ENCODE measurements around the gene HLA-DMA.

The HLA-DMA gene

GRCh38 chr6:32969685-32970412 lies 17.0 kb upstream of the HLA-DMA start:
- Mint-ChIP-seq H3K4me3 (peak overlapping the region; percentile 98), H3K4me1 (ENCODE audit: low read depth) (peaks cover 29% of the 10 kb centered on the region), H3K36me3 (peaks cover 16% of the 10 kb centered on the region), H3K9me3 (ENCODE audit: low read depth) (no peaks in the 10 kb centered on the region), H3K27me3 (no peaks in the 10 kb centered on the region), H3K27ac (peak overlapping the region; percentile 100)

GRCh38 chr6:32968867-32969684 lies 16.2 kb upstream of the HLA-DMA start:
- Mint-ChIP-seq H3K27ac (peak overlapping the region; percentile 100), H3K4me1 (ENCODE audit: low read depth) (peaks cover 33% of the 10 kb centered on the region), H3K9me3 (ENCODE audit: low read depth) (no peaks in the 10 kb centered on the region)

GRCh38 chr6:32968093-32968866 lies 15.4 kb upstream of the HLA-DMA start, which contains the start of gene BRD2:
TSS of gene BRD2 (plus strand) at chr6:32968594. CDS start at chr6:32972899, 4,305 bp downstream.
- H3K36me3 Mint-ChIP-seq: peaks cover 7% of the 10 kb centered on the region

More at GRCh38 chr6:32968867-32969684, 16.2 kb upstream of the HLA-DMA start:
- Mint-ChIP-seq H3K36me3 (peaks cover 15% of the 10 kb centered on the region), H3K27me3 (no peaks in the 10 kb centered on the region), H3K4me3 (peak overlapping the region; percentile 98)

GRCh38 chr6:32967151-32968091 lies 14.5 kb upstream of the HLA-DMA start:
- H3K27me3 Mint-ChIP-seq: no peaks in the 10 kb centered on the region
- peak overlapping the region; percentile 98 for H3K4me3 Mint-ChIP-seq
- H3K4me1 Mint-ChIP-seq (ENCODE audit: low read depth): peaks cover 44% of the 10 kb centered on the region
- peaks cover 3% of the 10 kb centered on the region for H3K36me3 Mint-ChIP-seq
- peak overlapping the region; percentile 89 for H3K27ac Mint-ChIP-seq
- H3K9me3 Mint-ChIP-seq (ENCODE audit: low read depth): no peaks in the 10 kb centered on the region

More at GRCh38 chr6:32968093-32968866, 15.4 kb upstream of the HLA-DMA start, which contains the start of gene BRD2:
- Mint-ChIP-seq H3K4me1 (ENCODE audit: low read depth) (peaks cover 39% of the 10 kb centered on the region), H3K27me3 (no peaks in the 10 kb centered on the region), H3K4me3 (peak within 1 kb of the TSS; percentile 98), H3K27ac (peak within 1 kb of the TSS; percentile 100), H3K9me3 (ENCODE audit: low read depth) (no peaks in the 10 kb centered on the region)

- Mint-ChIP-seq H3K9me3 (ENCODE audit: low read depth) (no peaks in the 10 kb centered on the region), H3K27ac (peak overlapping the region; percentile 89)
Measured at GRCh38 chr6:32964776-32965175, 11.9 kb upstream of the HLA-DMA start.

GRCh38 chr6:32963866-32964265 lies 11.0 kb upstream of the HLA-DMA start:
- Mint-ChIP-seq H3K36me3 (peaks cover 4% of the 10 kb centered on the region), H3K9me3 (ENCODE audit: low read depth) (no peaks in the 10 kb centered on the region), H3K4me3 (no peak overlapping the region), H3K27ac (peak overlapping the region; percentile 82), H3K27me3 (no peaks in the 10 kb centered on the region), H3K4me1 (ENCODE audit: low read depth) (peaks cover 63% of the 10 kb centered on the region)

More at GRCh38 chr6:32964776-32965175, 11.9 kb upstream of the HLA-DMA start:
- Mint-ChIP-seq H3K4me1 (ENCODE audit: low read depth) (peaks cover 63% of the 10 kb centered on the region), H3K27me3 (no peaks in the 10 kb centered on the region), H3K4me3 (no peak overlapping the region), H3K36me3 (peaks cover under 1% of the 10 kb centered on the region)

- no peak overlapping the region for H3K4me3 Mint-ChIP-seq
- no peaks in the 10 kb centered on the region for H3K9me3 Mint-ChIP-seq (ENCODE audit: low read depth)
- H3K4me1 Mint-ChIP-seq (ENCODE audit: low read depth): peaks cover 61% of the 10 kb centered on the region
- peak overlapping the region; percentile 56 for H3K27ac Mint-ChIP-seq
- H3K36me3 Mint-ChIP-seq: peaks cover 8% of the 10 kb centered on the region
- H3K27me3 Mint-ChIP-seq: no peaks in the 10 kb centered on the region
Measured at GRCh38 chr6:32962213-32962826, 9.4 kb upstream of the HLA-DMA start.

- Mint-ChIP-seq H3K27me3 (no peaks in the 10 kb centered on the region), H3K4me1 (ENCODE audit: low read depth) (peaks cover 50% of the 10 kb centered on the region), H3K27ac (no peak overlapping the region), H3K4me3 (no peak overlapping the region), H3K9me3 (ENCODE audit: low read depth) (no peaks in the 10 kb centered on the region), H3K36me3 (peaks cover 8% of the 10 kb centered on the region)
Measured at GRCh38 chr6:32960563-32960962, 7.7 kb upstream of the HLA-DMA start.

- H3K9me3 Mint-ChIP-seq (ENCODE audit: low read depth): no peaks in the 10 kb centered on the region
- H3K4me1 Mint-ChIP-seq (ENCODE audit: low read depth): peaks cover 51% of the 10 kb centered on the region
Measured at GRCh38 chr6:32956176-32956575, 3.3 kb upstream of the HLA-DMA start.

GRCh38 chr6:32954986-32955802 lies 2.3 kb upstream of the HLA-DMA start:
- peaks cover 8% of the 10 kb centered on the region for H3K36me3 Mint-ChIP-seq
- H3K4me1 Mint-ChIP-seq (ENCODE audit: low read depth): peaks cover 46% of the 10 kb centered on the region
- no peaks in the 10 kb centered on the region for H3K9me3 Mint-ChIP-seq (ENCODE audit: low read depth)
- H3K4me3 Mint-ChIP-seq: peak overlapping the region; percentile 66
- peak overlapping the region; percentile 62 for H3K27ac Mint-ChIP-seq
- H3K27me3 Mint-ChIP-seq: no peaks in the 10 kb centered on the region

More at GRCh38 chr6:32956176-32956575, 3.3 kb upstream of the HLA-DMA start:
- H3K27ac Mint-ChIP-seq: no peak overlapping the region
- peaks cover 8% of the 10 kb centered on the region for H3K36me3 Mint-ChIP-seq
- H3K4me3 Mint-ChIP-seq: no peak overlapping the region
- H3K27me3 Mint-ChIP-seq: no peaks in the 10 kb centered on the region

GRCh38 chr6:32954267-32954666 lies 1.4 kb upstream of the HLA-DMA start:
- H3K4me3 Mint-ChIP-seq: no peak overlapping the region
- H3K4me1 Mint-ChIP-seq (ENCODE audit: low read depth): peaks cover 54% of the 10 kb centered on the region
- H3K9me3 Mint-ChIP-seq (ENCODE audit: low read depth): no peaks in the 10 kb centered on the region
- H3K36me3 Mint-ChIP-seq: peaks cover 3% of the 10 kb centered on the region
- no peaks in the 10 kb centered on the region for H3K27me3 Mint-ChIP-seq
- peak overlapping the region; percentile 17 for H3K27ac Mint-ChIP-seq

- Mint-ChIP-seq H3K9me3 (ENCODE audit: low read depth) (no peaks in the 10 kb centered on the region), H3K4me3 (no peak overlapping the region), H3K4me1 (ENCODE audit: low read depth) (peaks cover 56% of the 10 kb centered on the region), H3K36me3 (peaks cover 3% of the 10 kb centered on the region), H3K27ac (no peak overlapping the region), H3K27me3 (no peaks in the 10 kb centered on the region)
Measured at GRCh38 chr6:32953775-32954174, 878 bp upstream of the HLA-DMA start.

- Mint-ChIP-seq H3K4me1 (ENCODE audit: low read depth) (peaks cover 56% of the 10 kb centered on the region), H3K4me3 (peak overlapping the region; percentile 20), H3K27ac (no peak overlapping the region), H3K9me3 (ENCODE audit: low read depth) (no peaks in the 10 kb centered on the region), H3K27me3 (no peaks in the 10 kb centered on the region), H3K36me3 (no peaks in the 10 kb centered on the region)
Measured at GRCh38 chr6:32950449-32950848, 2.4 kb downstream of the HLA-DMA start.

Measured in activated naive CD8-positive, alpha-beta T cell (primary cell).